HEK293T (cell line): ENCODE data around the gene OR10H2.
"Not testable (repeated sequence)": the region's sequence is repeated elsewhere in the genome, so short reads cannot be mapped to it uniquely, and the experiment has no call there.

Experiments
- CTCF ChIA-PET: fragments of 350-600 bp; formaldehyde crosslinking; extraction: SDS; loops from one replicate; lab custom pipeline; 2021; ENCODE audit warnings: antibody characterized with exemption, inconsistent platforms; lab: Yijun Ruan, JAX
- POLR2A ChIA-PET: fragments of 350-600 bp; formaldehyde crosslinking; extraction: SDS; loops from one replicate; lab custom pipeline; 2020; ENCODE audit warnings: antibody characterized with exemption, inconsistent platforms; lab: Yijun Ruan, JAX
- DNase-seq: peaks from one replicate; pipeline ENCODE4 v3.0.0; 2012; ENCODE audit warnings: mixed read lengths; ENCODE audit errors: extremely low spot score
- ARNT ChIP-seq: fragments of 450-650 bp; IDR thresholded peaks from 2 replicates; pipeline ENCODE4 v1.6.1; 2017; ENCODE audit warnings: mild to moderate bottlenecking
- BHLHE40 ChIP-seq: fragments of 450-650 bp; IDR thresholded peaks from 2 replicates; pipeline ENCODE4 v1.6.1; 2016; ENCODE audit warnings: mild to moderate bottlenecking, moderate library complexity, borderline replicate concordance
- CTBP1 ChIP-seq: fragments of 450-650 bp; IDR thresholded peaks from 2 replicates; pipeline ENCODE4 v1.6.1; 2016; ENCODE audit warnings: borderline replicate concordance
- ELF4 ChIP-seq: fragments of 450-650 bp; IDR thresholded peaks from 2 replicates; pipeline ENCODE4 v1.6.1; 2017; ENCODE audit warnings: antibody characterized with exemption
- FOXA1 ChIP-seq: fragments of 450-650 bp; IDR thresholded peaks from 2 replicates; pipeline ENCODE4 v1.6.1; 2016; ENCODE audit warnings: mild to moderate bottlenecking
- FOXK2 ChIP-seq: fragments of 450-650 bp; IDR thresholded peaks from 2 replicates; pipeline ENCODE4 v1.6.1; 2016; ENCODE audit warnings: mild to moderate bottlenecking
- FOXM1 ChIP-seq: fragments of 450-650 bp; IDR thresholded peaks from 2 replicates; pipeline ENCODE4 v1.6.1; 2017; ENCODE audit warnings: mild to moderate bottlenecking, borderline replicate concordance
- HDGF ChIP-seq: fragments of 450-650 bp; IDR thresholded peaks from 2 replicates; pipeline ENCODE4 v1.6.1; 2017; ENCODE audit warnings: antibody characterized with exemption, borderline replicate concordance
- L3MBTL2 ChIP-seq: fragments of 450-650 bp; conservative IDR thresholded peaks from 2 replicates; pipeline ENCODE4 v1.6.1; 2016; ENCODE audit warnings: mild to moderate bottlenecking
- LEF1 ChIP-seq: fragments of 450-650 bp; IDR thresholded peaks from 2 replicates; pipeline ENCODE4 v1.6.1; 2017; ENCODE audit warnings: mild to moderate bottlenecking, borderline replicate concordance
- NFRKB ChIP-seq: fragments of 450-650 bp; IDR thresholded peaks from 2 replicates; pipeline ENCODE4 v1.6.1; 2016; ENCODE audit warnings: mild to moderate bottlenecking, moderate library complexity
- SP1 ChIP-seq: fragments of 450-650 bp; IDR thresholded peaks from 2 replicates; pipeline ENCODE4 v1.6.1; 2017
- SUZ12 ChIP-seq: fragments of 450-650 bp; IDR thresholded peaks from 2 replicates; pipeline ENCODE4 v1.6.1; 2016; ENCODE audit warnings: mild to moderate bottlenecking
- TARDBP ChIP-seq: fragments of 450-650 bp; IDR thresholded peaks from 2 replicates; pipeline ENCODE4 v1.6.1; 2016
- ZNF384 ChIP-seq: fragments of 450-650 bp; IDR thresholded peaks from 2 replicates; pipeline ENCODE4 v1.6.1; 2016
- TF ChIP-seq, protein P1 (sequence below): fragments of 450-650 bp; IDR thresholded peaks from 2 replicates; pipeline ENCODE4 v1.6.1; 2016

The OR10H2 gene, protein sequence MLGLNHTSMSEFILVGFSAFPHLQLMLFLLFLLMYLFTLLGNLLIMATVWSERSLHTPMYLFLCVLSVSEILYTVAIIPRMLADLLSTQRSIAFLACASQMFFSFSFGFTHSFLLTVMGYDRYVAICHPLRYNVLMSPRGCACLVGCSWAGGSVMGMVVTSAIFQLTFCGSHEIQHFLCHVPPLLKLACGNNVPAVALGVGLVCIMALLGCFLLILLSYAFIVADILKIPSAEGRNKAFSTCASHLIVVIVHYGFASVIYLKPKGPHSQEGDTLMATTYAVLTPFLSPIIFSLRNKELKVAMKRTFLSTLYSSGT

DNA sequence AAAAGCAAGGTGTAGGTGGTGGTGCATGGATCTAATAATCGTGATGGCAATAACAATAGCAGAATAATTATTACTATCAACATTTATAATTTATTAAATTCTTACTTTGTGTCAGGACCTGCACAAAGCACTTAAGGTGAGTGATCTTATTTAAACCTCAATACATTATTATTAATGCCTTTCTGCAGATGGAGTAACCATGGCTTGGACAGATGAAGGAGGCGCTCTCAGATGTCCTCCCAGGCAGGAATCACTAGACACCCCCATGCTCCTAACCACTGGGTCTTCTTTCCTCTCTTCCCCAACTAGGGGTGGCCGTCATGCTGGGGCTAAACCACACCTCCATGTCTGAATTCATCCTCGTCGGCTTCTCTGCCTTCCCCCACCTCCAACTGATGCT, at the start of gene OR10H2:
OR10H2 (plus strand) TSS at position 301 of the 400 bp plus-strand sequence; CDS start at position 321, 20 bp downstream.
- ChIA-PET CTCF (no interaction called here), POLR2A (no interaction called here)
- DNase-seq: no peak
- TF ChIP-seq L3MBTL2 (no peak), ZNF384 (no peak), SUZ12 (no peak), FOXA1 (no peak), SP1 (no peak), CTBP1 (no peak), ELF4 (no peak), BHLHE40 (no peak), FOXM1 (no peak), FOXK2 (no peak)

DNA sequence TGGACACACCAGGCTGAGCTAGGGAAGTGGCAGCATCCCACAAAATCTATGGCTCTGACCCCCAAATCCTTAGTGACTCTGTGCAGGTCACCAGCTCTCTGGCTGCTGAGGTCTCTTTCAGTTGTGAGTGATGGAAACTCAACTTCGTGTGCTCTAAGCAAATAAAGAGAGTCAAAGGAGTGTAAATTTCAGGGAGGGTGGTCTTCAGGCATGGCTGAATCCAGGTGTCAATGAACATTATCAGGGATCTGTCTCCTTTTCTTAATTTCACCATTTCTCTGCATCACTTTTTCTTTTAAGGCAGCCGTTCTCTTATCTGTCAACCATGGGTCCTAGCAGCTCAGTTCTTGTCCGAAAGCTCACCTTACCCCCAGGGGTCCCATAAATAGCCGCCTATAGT, 48.7 kb upstream of the OR10H2 start:
- CTCF ChIA-PET: no interaction called here
- POLR2A ChIA-PET: no interaction called here
- TF ChIP-seq L3MBTL2: no peak
- TF ChIP-seq FOXK2: no peak
- TF ChIP-seq ARNT: no peak
- no peak for TF ChIP-seq FOXA1
- no peak for TF ChIP-seq SP1
- TF ChIP-seq, protein P1, sequence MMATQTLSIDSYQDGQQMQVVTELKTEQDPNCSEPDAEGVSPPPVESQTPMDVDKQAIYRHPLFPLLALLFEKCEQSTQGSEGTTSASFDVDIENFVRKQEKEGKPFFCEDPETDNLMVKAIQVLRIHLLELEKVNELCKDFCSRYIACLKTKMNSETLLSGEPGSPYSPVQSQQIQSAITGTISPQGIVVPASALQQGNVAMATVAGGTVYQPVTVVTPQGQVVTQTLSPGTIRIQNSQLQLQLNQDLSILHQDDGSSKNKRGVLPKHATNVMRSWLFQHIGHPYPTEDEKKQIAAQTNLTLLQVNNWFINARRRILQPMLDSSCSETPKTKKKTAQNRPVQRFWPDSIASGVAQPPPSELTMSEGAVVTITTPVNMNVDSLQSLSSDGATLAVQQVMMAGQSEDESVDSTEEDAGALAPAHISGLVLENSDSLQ: no peak
- no peak for TF ChIP-seq SUZ12
- no peak for TF ChIP-seq HDGF
- no peak for TF ChIP-seq LEF1
- TF ChIP-seq NFRKB: no peak
- no peak for TF ChIP-seq CTBP1
- TF ChIP-seq FOXM1: no peak
- no peak for TF ChIP-seq TARDBP
- no peak for TF ChIP-seq BHLHE40
- no peak for TF ChIP-seq ELF4
- TF ChIP-seq ZNF384: no peak
- no peak for DNase-seq

DNA sequence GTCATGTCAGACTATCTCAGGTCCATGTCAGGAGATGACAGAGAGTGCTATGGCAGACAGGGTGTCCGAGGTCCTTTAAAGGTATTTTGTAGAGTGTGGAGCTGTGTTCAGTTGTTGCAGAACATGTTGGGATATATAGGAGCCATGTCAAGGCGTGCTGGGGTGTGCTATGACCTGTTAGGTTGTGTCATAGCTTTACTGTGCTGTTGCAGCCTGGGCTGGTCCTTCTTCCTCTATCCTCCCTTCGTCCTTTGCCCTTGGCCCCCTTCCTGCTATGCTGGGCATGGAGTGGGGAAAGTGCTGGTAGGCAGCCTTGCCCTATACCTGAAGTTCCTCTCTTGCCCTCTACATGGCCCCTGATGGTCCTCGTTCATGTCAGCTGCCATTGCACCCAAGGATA, 48.0 kb upstream of the OR10H2 start:
- CTCF ChIA-PET, DNase-seq, POLR2A ChIA-PET: not testable (repeated sequence)

DNA sequence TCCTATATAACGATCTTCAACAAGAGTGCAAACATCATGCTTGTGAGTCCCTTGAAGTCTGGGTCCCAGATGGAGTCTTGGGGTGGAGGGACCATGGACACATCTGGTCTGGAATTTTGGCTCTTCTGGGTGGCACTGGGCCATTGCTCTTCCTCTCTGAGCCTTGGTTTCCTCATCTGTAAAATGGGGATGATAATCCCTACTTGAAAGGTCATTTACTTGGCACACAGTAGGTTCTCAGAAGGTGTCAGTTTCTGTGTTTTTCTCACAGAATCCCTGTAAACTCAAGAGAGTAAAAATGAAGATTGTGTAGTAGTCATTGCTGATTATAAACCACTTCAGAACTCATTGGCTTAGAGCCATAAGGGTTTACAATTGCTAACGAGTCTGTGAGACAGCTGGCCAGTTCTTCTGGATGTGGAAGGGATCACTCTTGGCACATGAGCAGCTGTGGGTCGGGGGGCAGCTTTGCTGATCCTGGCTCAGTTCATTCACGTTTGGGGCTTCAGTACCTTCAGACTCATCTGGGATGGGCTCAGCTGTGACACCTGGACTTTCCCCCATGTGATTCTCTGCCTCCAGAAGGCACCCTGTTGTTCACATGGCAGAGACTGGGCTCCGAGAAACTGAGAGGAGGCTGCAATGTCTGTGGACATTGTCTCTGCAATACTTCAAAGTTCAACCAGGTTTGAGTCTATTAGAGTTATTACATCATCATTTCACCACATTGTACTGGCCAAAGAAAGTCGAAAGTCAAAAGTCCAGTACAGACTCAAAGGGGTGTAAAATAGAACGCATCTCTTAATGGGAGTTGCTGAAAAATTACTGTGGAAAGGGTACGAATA, 47.1 kb upstream of the OR10H2 start:
- TF ChIP-seq BHLHE40: no peak
- TF ChIP-seq LEF1: no peak
- TF ChIP-seq FOXA1: no peak
- TF ChIP-seq, protein P1: no peak
- TF ChIP-seq SP1: no peak
- TF ChIP-seq SUZ12: no peak
- TF ChIP-seq FOXM1: no peak
- TF ChIP-seq L3MBTL2: no peak
- TF ChIP-seq ZNF384: no peak
- TF ChIP-seq TARDBP: no peak
- no peak for TF ChIP-seq HDGF
- TF ChIP-seq ELF4: no peak
- no peak for TF ChIP-seq ARNT
- no peak for TF ChIP-seq CTBP1
- DNase-seq: no peak
- ChIA-PET POLR2A (no interaction called here), CTCF (no interaction called here)

DNA sequence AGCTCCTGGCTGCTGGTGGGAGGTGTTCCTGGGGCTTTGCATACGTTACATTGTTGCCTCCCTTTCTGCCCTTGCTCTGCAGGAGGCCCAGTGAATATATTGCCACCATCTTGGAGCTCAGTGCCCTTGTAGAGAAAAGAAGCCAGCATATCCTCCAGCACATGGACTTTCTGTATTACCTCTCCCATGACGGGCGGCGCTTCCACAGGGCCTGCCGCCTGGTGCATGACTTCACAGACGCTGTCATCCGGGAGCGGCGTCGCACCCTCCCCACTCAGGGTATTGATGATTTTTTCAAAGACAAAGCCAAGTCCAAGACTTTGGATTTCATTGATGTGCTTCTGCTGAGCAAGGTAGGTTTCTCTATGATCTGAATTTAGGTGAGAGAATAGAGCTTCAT, 44.4 kb upstream of the OR10H2 start:
- CTCF ChIA-PET: no interaction called here

More for the DNA sequence above, 44.4 kb upstream of the OR10H2 start:
- POLR2A ChIA-PET: no interaction called here
- TF ChIP-seq BHLHE40 (no peak), SP1 (no peak), CTBP1 (no peak), L3MBTL2 (no peak), FOXA1 (no peak), LEF1 (no peak), FOXK2 (no peak), FOXM1 (no peak), TARDBP (no peak), NFRKB (no peak), SUZ12 (no peak), ARNT (no peak), ZNF384 (no peak), ELF4 (no peak), HDGF (no peak)
- TF ChIP-seq, protein P1: no peak
- DNase-seq: no peak
